WERI-Rb-1 (cell line): ENCODE measurements around the gene C1orf116.

ENCODE experiments used
- DNase-seq: peaks from one replicate; pipeline ENCODE4 v3.0.0-alpha.2; 2020
- H3K27ac ChIP-seq: fragments of 250-450 bp; sonication (Bioruptor Pico); 2 replicates; pipeline ENCODE4 v1.5.1; 2020; ENCODE audit warnings: mild to moderate bottlenecking, moderate library complexity
- H3K27me3 ChIP-seq: fragments of 250-450 bp; sonication (Bioruptor Pico); 2 replicates; pipeline ENCODE4 v1.5.1; 2021; ENCODE audit warnings: mild to moderate bottlenecking, low read depth, moderate library complexity; ENCODE audit not compliant: insufficient read depth, severe bottlenecking
- H3K36me3 ChIP-seq: fragments of 250-450 bp; sonication (Bioruptor Pico); 2 replicates; pipeline ENCODE4 v1.5.1; 2020; ENCODE audit warnings: mild to moderate bottlenecking, moderate library complexity
- H3K4me3 ChIP-seq: 2 replicates; pipeline ENCODE4 v1.5.1; 2011; ENCODE audit warnings: low read depth, mild to moderate bottlenecking, control low read depth, low read length
- H3K9me3 ChIP-seq: fragments of 250-450 bp; sonication (Bioruptor Pico); 2 replicates; pipeline ENCODE4 v1.5.1; 2021; ENCODE audit warnings: mild to moderate bottlenecking, moderate library complexity; ENCODE audit not compliant: severe bottlenecking
- TF ChIP-seq, protein P1 (sequence below): IDR thresholded peaks from 2 replicates; pipeline ENCODE4 v1.5.1; 2011; ENCODE audit warnings: low read depth, mild to moderate bottlenecking, control low read depth, inconsistent platforms, low read length

Gene C1orf116

DNA sequence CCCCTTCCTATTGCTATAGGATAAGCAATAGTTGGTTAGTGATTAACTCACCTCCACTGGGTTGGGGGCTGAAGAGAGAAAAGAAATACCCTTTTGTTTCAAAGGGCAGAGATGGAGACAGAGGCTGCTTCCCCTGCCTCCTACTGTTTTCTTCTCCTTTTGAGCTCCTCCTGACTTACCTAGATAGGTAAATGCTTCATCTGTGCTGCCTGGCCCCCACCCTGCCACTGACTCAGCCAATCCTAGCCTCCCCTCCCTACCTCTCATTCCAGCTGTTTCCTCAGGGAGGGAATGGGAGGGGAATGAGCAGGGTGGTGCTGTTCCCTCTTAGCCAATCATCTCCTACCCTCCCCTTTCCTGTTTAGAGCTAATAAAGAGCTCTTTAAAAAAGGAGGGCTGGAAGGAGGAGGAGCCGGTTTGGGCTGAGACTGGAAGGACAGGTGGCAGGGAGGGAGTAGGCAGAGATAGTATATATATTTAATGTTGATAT lies at the start of gene C1orf116:
Gene C1orf116 (minus strand): TSS at position 229 of the 490 bp plus-strand sequence. CDS start 5,158 bp downstream, outside the sequence.
- Histone ChIP-seq H3K9me3 (no peaks in the 10 kb centered on the region), H3K36me3 (no peaks in the 10 kb centered on the region), H3K27me3 (peaks cover 100% of the 10 kb centered on the region), H3K4me3 (no peak within 1 kb of the TSS), H3K27ac (no peak within 1 kb of the TSS)
- TF ChIP-seq, protein P1, sequence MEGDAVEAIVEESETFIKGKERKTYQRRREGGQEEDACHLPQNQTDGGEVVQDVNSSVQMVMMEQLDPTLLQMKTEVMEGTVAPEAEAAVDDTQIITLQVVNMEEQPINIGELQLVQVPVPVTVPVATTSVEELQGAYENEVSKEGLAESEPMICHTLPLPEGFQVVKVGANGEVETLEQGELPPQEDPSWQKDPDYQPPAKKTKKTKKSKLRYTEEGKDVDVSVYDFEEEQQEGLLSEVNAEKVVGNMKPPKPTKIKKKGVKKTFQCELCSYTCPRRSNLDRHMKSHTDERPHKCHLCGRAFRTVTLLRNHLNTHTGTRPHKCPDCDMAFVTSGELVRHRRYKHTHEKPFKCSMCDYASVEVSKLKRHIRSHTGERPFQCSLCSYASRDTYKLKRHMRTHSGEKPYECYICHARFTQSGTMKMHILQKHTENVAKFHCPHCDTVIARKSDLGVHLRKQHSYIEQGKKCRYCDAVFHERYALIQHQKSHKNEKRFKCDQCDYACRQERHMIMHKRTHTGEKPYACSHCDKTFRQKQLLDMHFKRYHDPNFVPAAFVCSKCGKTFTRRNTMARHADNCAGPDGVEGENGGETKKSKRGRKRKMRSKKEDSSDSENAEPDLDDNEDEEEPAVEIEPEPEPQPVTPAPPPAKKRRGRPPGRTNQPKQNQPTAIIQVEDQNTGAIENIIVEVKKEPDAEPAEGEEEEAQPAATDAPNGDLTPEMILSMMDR: no peak
- no peak for DNase-seq

DNA sequence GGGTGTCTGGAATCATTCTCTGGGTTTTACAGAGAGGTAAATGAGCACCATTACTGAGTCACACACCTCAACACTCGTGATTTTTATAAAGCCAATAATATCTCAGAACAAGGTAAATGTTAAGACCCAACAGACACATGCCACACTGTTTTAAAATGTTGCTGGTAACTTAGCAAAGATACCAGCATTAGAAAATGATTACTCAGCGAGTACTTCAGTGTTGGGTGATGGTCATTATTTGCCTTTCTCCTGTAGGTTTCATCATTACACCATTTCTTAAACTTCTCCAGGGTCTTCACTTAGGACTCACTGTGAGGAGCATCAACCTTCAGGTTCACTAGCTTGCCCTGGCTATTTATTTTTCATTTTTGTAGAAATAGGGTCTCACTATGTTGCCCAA lies 49.2 kb upstream of the C1orf116 start:
- Histone ChIP-seq H3K4me3 (no peak overlapping the region), H3K27ac (no peak overlapping the region), H3K27me3 (peaks cover 96% of the 10 kb centered on the region), H3K9me3 (no peaks in the 10 kb centered on the region), H3K36me3 (no peaks in the 10 kb centered on the region)
- TF ChIP-seq, protein P1: no peak
- DNase-seq: no peak

DNA sequence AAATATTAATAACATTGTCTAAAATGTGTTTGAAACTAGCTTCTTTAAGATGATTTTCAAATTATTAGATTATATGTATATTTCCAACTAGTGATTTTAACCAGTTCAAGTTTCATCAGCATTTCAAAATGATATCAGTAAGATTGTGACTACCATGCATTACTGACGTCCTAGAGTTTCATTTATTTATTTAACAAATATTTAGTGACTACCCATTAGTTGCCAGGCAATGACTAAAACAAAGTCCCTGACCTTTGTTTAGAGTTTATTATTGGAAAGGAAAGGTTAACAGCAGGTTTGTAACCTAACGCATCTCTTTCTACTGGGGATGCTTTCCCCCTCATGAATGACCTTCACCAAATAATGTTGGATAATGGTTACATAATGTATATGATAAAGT lies 48.5 kb upstream of the C1orf116 start:
- no peak overlapping the region for H3K4me3 ChIP-seq
- no peaks in the 10 kb centered on the region for H3K36me3 ChIP-seq
- no peaks in the 10 kb centered on the region for H3K9me3 ChIP-seq
- DNase-seq: no peak
- TF ChIP-seq, protein P1: no peak
- H3K27me3 ChIP-seq: peaks cover 96% of the 10 kb centered on the region
- no peak overlapping the region for H3K27ac ChIP-seq

DNA sequence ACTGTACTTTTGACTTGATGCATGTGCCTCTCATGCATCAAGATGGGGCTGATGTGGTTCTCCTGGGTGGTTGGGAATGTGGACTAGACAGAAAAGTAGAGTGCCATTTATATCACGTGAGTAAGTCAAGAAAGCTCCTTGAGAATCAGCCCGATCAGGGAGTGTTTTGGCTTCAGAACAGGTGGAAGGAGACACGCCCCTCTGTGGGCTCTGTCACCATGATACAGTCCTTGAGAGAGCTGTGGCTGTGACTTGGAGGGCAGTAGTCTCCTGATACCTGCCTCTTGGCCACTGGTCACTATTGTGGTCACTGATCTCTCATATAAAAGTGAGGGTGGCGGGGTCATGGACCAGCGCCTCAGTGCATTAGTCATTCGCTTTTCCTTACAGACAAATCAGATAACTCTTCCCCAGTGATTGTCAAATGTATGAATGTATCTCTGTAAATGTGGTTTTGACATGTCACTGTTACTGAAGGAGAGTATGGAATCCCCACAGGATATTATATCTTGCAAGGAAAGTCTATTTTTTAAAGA lies 47.2 kb upstream of the C1orf116 start:
- DNase-seq: no peak
- TF ChIP-seq, protein P1: no peak
- Histone ChIP-seq H3K9me3 (no peaks in the 10 kb centered on the region), H3K27me3 (peaks cover 96% of the 10 kb centered on the region), H3K27ac (no peak overlapping the region), H3K36me3 (no peaks in the 10 kb centered on the region), H3K4me3 (no peak overlapping the region)

DNA sequence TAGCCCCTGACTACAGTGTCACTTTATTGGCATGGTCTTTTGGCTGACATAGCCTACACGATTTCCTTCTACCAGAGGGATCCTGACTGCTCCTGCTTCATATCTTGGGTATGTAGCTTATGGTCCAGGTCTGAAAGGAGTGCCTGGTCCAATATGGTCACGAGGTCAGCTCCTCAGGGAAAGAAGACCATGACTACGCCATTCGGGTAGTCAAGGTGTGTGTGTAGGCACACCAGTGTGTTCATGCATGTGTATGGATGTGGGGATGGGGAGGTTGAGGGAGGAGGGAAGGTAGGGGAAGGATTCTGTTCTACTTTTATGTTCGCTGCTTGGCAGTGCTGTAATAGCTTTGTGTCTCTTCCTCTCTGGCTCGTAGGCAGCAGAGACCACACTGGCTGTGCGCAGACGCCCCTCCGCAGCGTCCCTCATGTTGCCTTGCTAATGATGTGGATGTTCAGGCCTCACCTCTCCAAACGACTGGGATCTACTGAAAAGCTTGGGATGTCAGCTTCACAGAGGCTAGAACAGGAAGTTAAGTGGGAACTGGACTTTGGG lies 46.1 kb upstream of the C1orf116 start:
- TF ChIP-seq, protein P1: no peak
- Histone ChIP-seq H3K9me3 (no peaks in the 10 kb centered on the region), H3K4me3 (no peak overlapping the region), H3K27ac (no peak overlapping the region), H3K27me3 (peaks cover 96% of the 10 kb centered on the region), H3K36me3 (no peaks in the 10 kb centered on the region)
- no peak for DNase-seq
